Measurements from ENCODE around the gene PTGS2.
A peak's percentile ranks its signal among the peaks of the same experiment; 100 is the strongest.

The PTGS2 gene

GRCh38 chr1:186680245-186681061, at the start of gene PTGS2:
PTGS2 (minus strand) TSS chr1:186680423; CDS start chr1:186680290, 133 bp downstream.
- H3K4me1 Mint-ChIP-seq (ENCODE audit: low read depth) = peaks cover 20% of the 10 kb centered on the region
- peak within 1 kb of the TSS; percentile 85 for H3K4me3 Mint-ChIP-seq
- peak within 1 kb of the TSS; percentile 73 for H3K27ac Mint-ChIP-seq
- no peaks in the 10 kb centered on the region for H3K36me3 Mint-ChIP-seq (ENCODE audit: low read depth)
- H3K9me3 Mint-ChIP-seq = no peaks in the 10 kb centered on the region
- H3K27me3 Mint-ChIP-seq = peaks cover 59% of the 10 kb centered on the region

- H3K4me1 Mint-ChIP-seq (ENCODE audit: low read depth) = no peaks in the 10 kb centered on the region
- no peak overlapping the region for H3K4me3 Mint-ChIP-seq
- no peaks in the 10 kb centered on the region for H3K9me3 Mint-ChIP-seq
- no peaks in the 10 kb centered on the region for H3K36me3 Mint-ChIP-seq (ENCODE audit: low read depth)
- no peaks in the 10 kb centered on the region for H3K27me3 Mint-ChIP-seq
- no peak overlapping the region for H3K27ac Mint-ChIP-seq
These were observed 42.6 kb upstream of the PTGS2 start for GRCh38 chr1:186722711-186723309.

- Mint-ChIP-seq H3K4me3 (no peak overlapping the region), H3K9me3 (peaks cover 3% of the 10 kb centered on the region), H3K27me3 (peaks cover 3% of the 10 kb centered on the region), H3K4me1 (ENCODE audit: low read depth) (no peaks in the 10 kb centered on the region), H3K27ac (no peak overlapping the region), H3K36me3 (ENCODE audit: low read depth) (no peaks in the 10 kb centered on the region)
These were observed 37.1 kb upstream of the PTGS2 start for GRCh38 chr1:186717286-186717685.

- Mint-ChIP-seq H3K4me1 (ENCODE audit: low read depth) (no peaks in the 10 kb centered on the region), H3K27ac (no peak overlapping the region), H3K9me3 (peaks cover 3% of the 10 kb centered on the region), H3K4me3 (no peak overlapping the region), H3K27me3 (peaks cover 3% of the 10 kb centered on the region), H3K36me3 (ENCODE audit: low read depth) (no peaks in the 10 kb centered on the region)
These were observed 35.9 kb upstream of the PTGS2 start for GRCh38 chr1:186715887-186716809.

GRCh38 chr1:186710696-186711095, 30.5 kb upstream of the PTGS2 start:
- Mint-ChIP-seq H3K36me3 (ENCODE audit: low read depth) (no peaks in the 10 kb centered on the region), H3K4me1 (ENCODE audit: low read depth) (no peaks in the 10 kb centered on the region), H3K9me3 (peaks cover 3% of the 10 kb centered on the region), H3K27me3 (peaks cover 3% of the 10 kb centered on the region), H3K27ac (no peak overlapping the region), H3K4me3 (no peak overlapping the region)

GRCh38 chr1:186708694-186709097, 28.5 kb upstream of the PTGS2 start:
- Mint-ChIP-seq H3K27me3 (no peaks in the 10 kb centered on the region), H3K36me3 (ENCODE audit: low read depth) (no peaks in the 10 kb centered on the region), H3K9me3 (no peaks in the 10 kb centered on the region), H3K27ac (no peak overlapping the region), H3K4me1 (ENCODE audit: low read depth) (no peaks in the 10 kb centered on the region), H3K4me3 (no peak overlapping the region)

GRCh38 chr1:186703209-186703766, 23.1 kb upstream of the PTGS2 start:
- no peak overlapping the region for H3K27ac Mint-ChIP-seq
- H3K36me3 Mint-ChIP-seq (ENCODE audit: low read depth) = no peaks in the 10 kb centered on the region
- no peaks in the 10 kb centered on the region for H3K9me3 Mint-ChIP-seq
- H3K27me3 Mint-ChIP-seq = no peaks in the 10 kb centered on the region
- no peak overlapping the region for H3K4me3 Mint-ChIP-seq
- no peaks in the 10 kb centered on the region for H3K4me1 Mint-ChIP-seq (ENCODE audit: low read depth)

GRCh38 chr1:186700722-186701121, 20.5 kb upstream of the PTGS2 start:
- H3K4me1 Mint-ChIP-seq (ENCODE audit: low read depth) = no peaks in the 10 kb centered on the region
- no peaks in the 10 kb centered on the region for H3K27me3 Mint-ChIP-seq
- no peaks in the 10 kb centered on the region for H3K9me3 Mint-ChIP-seq
- H3K4me3 Mint-ChIP-seq = no peak overlapping the region
- no peaks in the 10 kb centered on the region for H3K36me3 Mint-ChIP-seq (ENCODE audit: low read depth)
- H3K27ac Mint-ChIP-seq = no peak overlapping the region

- Mint-ChIP-seq H3K9me3 (no peaks in the 10 kb centered on the region), H3K4me3 (no peak overlapping the region), H3K27ac (no peak overlapping the region), H3K27me3 (no peaks in the 10 kb centered on the region), H3K4me1 (ENCODE audit: low read depth) (no peaks in the 10 kb centered on the region), H3K36me3 (ENCODE audit: low read depth) (no peaks in the 10 kb centered on the region)
These were observed 19.3 kb upstream of the PTGS2 start for GRCh38 chr1:186699519-186699918.

DNA sequence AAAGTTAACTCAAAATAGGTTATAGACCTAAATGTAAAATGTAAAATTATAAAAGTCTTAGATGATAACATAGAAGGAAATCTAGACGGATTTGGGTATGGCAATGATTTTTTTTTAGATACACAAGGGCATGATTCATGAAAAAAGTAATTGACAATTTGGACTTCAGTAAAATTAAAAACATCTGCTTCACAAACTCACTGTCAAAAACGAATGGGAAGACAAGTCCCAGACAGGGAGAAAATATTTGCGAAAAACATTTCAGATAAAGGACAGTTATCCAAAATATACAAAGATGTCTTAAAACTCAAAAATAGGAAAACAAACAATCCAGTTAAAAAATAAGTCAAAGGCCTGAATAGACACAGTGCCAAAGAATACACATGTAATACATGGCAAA, 9.7 kb upstream of the PTGS2 start:
- peaks cover 10% of the 10 kb centered on the region for H3K27me3 Mint-ChIP-seq
- no peak overlapping the region for H3K27ac Mint-ChIP-seq
- H3K36me3 Mint-ChIP-seq (ENCODE audit: low read depth) = no peaks in the 10 kb centered on the region
- H3K9me3 Mint-ChIP-seq = peaks cover 5% of the 10 kb centered on the region
- H3K4me3 Mint-ChIP-seq = no peak overlapping the region
- H3K4me1 Mint-ChIP-seq (ENCODE audit: low read depth) = no peaks in the 10 kb centered on the region

GRCh38 chr1:186689376-186689775, 9.2 kb upstream of the PTGS2 start:
- Mint-ChIP-seq H3K9me3 (peaks cover 5% of the 10 kb centered on the region), H3K4me1 (ENCODE audit: low read depth) (no peaks in the 10 kb centered on the region), H3K27me3 (peaks cover 10% of the 10 kb centered on the region), H3K27ac (no peak overlapping the region), H3K4me3 (no peak overlapping the region), H3K36me3 (ENCODE audit: low read depth) (no peaks in the 10 kb centered on the region)

- no peak overlapping the region for H3K27ac Mint-ChIP-seq
- H3K4me1 Mint-ChIP-seq (ENCODE audit: low read depth) = peaks cover 20% of the 10 kb centered on the region
- H3K9me3 Mint-ChIP-seq = peaks cover 5% of the 10 kb centered on the region
- no peak overlapping the region for H3K4me3 Mint-ChIP-seq
- no peaks in the 10 kb centered on the region for H3K36me3 Mint-ChIP-seq (ENCODE audit: low read depth)
- peaks cover 52% of the 10 kb centered on the region for H3K27me3 Mint-ChIP-seq
These were observed 3.6 kb upstream of the PTGS2 start for GRCh38 chr1:186683652-186684410.

DNA sequence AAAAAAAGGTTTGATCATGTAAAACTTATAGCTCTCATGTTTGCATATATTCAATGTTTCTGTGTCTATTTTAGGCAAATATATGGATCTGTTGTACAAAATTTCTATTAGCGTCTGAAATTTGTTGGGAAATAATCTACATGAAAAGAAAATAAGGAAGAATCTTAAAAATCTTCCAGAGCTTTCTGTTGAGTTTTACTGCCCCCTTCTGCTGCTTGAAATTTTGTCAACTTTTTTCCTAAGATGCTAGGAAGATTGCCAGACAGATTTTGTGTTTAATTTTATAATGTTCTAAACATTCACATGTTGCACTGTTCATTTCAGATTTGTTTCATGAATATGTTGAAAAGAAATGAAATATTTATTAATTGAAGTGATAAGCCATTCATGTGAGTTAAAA, 2.5 kb upstream of the PTGS2 start:
- H3K4me1 Mint-ChIP-seq (ENCODE audit: low read depth) = peaks cover 20% of the 10 kb centered on the region
- H3K27me3 Mint-ChIP-seq = peaks cover 56% of the 10 kb centered on the region
- no peaks in the 10 kb centered on the region for H3K36me3 Mint-ChIP-seq (ENCODE audit: low read depth)
- H3K9me3 Mint-ChIP-seq = peaks cover 5% of the 10 kb centered on the region
- no peak overlapping the region for H3K4me3 Mint-ChIP-seq
- H3K27ac Mint-ChIP-seq = no peak overlapping the region

- no peak overlapping the region for H3K27ac Mint-ChIP-seq
- peaks cover 2% of the 10 kb centered on the region for H3K9me3 Mint-ChIP-seq
- H3K4me1 Mint-ChIP-seq (ENCODE audit: low read depth) = peaks cover 20% of the 10 kb centered on the region
- peaks cover 56% of the 10 kb centered on the region for H3K27me3 Mint-ChIP-seq
- no peaks in the 10 kb centered on the region for H3K36me3 Mint-ChIP-seq (ENCODE audit: low read depth)
- no peak overlapping the region for H3K4me3 Mint-ChIP-seq
These were observed 1.6 kb upstream of the PTGS2 start for GRCh38 chr1:186681801-186682200.

Measured in stimulated activated naive CD8-positive, alpha-beta T cell treated with anti-CD3 and anti-CD28 coated beads, Interleukin-15, Interleukin-2, amounts not matched to agents 100 ng/mL and 50 ng/mL, for 24 hours (primary cell).